Astrocyte (in vitro differentiated cells and primary cell): ENCODE measurements around the gene RGS14. TPM values are rescaled to one million over a fixed set of nuclear protein-coding genes. Genes with fewer than 3 reads are reported as not detected.

Source experiments
- DNase-seq: peaks from one replicate; pipeline ENCODE4 v3.0.0-alpha.2; 2010; ENCODE audit warnings: low read depth
- FAIRE-seq: peaks from 2 replicates; lab custom pipeline; 2011; peaks lifted over from hg19 to GRCh38; lab: Jason Lieb, UNC
- H2AFZ ChIP-seq: 2 replicates; pipeline ENCODE4 v1.6.0; 2012; ENCODE audit warnings: low read depth, low read length, inconsistent platforms
- H3K27ac ChIP-seq: 2 replicates; pipeline ENCODE4 v1.5.1; 2011; ENCODE audit warnings: low read depth, low read length, inconsistent platforms
- H3K27me3 ChIP-seq: 2 replicates; pipeline ENCODE4 v1.6.0; 2011; ENCODE audit warnings: low read length, inconsistent platforms; ENCODE audit not compliant: insufficient read depth
- H3K36me3 ChIP-seq: 2 replicates; pipeline ENCODE4 v1.5.1; 2011; ENCODE audit warnings: low read length, inconsistent platforms; ENCODE audit not compliant: insufficient read depth
- H3K4me1 ChIP-seq: 2 replicates; pipeline ENCODE4 v1.5.1; 2011; ENCODE audit warnings: low read length, inconsistent platforms; ENCODE audit not compliant: insufficient read depth
- H3K4me2 ChIP-seq: 2 replicates; pipeline ENCODE4 v1.6.0; 2012; ENCODE audit warnings: low read length, inconsistent platforms
- H3K4me3 ChIP-seq: 2 replicates; pipeline ENCODE4 v1.5.1; 2011; ENCODE audit warnings: low read depth, mild to moderate bottlenecking, low read length, inconsistent platforms; ENCODE audit not compliant: insufficient read depth
- H3K79me2 ChIP-seq: 2 replicates; pipeline ENCODE4 v1.6.0; 2012; ENCODE audit warnings: mild to moderate bottlenecking, low read length, inconsistent platforms; ENCODE audit not compliant: insufficient read depth
- H3K9ac ChIP-seq: 2 replicates; pipeline ENCODE4 v1.6.0; 2012; ENCODE audit warnings: mild to moderate bottlenecking, low read length, inconsistent platforms
- H3K9me3 ChIP-seq: 2 replicates; pipeline ENCODE4 v1.5.1; 2012; ENCODE audit warnings: low read depth, mild to moderate bottlenecking, low read length, inconsistent platforms; ENCODE audit not compliant: insufficient read depth
- H4K20me1 ChIP-seq: 2 replicates; pipeline ENCODE4 v1.6.0; 2012; ENCODE audit warnings: low read length, inconsistent platforms; ENCODE audit not compliant: insufficient read depth
- H3K27ac Mint-ChIP-seq: one replicate; pipeline ENCODE4 v1.8.0; 2021; ENCODE audit warnings: mild to moderate bottlenecking, mixed read lengths; ENCODE audit not compliant: unreplicated experiment
- H3K27me3 Mint-ChIP-seq: one replicate; pipeline ENCODE4 v1.8.0; 2021; ENCODE audit warnings: low read depth, mixed read lengths; ENCODE audit not compliant: unreplicated experiment
- H3K36me3 Mint-ChIP-seq: one replicate; pipeline ENCODE4 v1.8.0; 2021; ENCODE audit warnings: low read depth, mixed read lengths; ENCODE audit not compliant: unreplicated experiment
- H3K4me1 Mint-ChIP-seq: one replicate; pipeline ENCODE4 v1.8.0; 2021; ENCODE audit warnings: low read depth, mixed read lengths; ENCODE audit not compliant: unreplicated experiment
- H3K4me3 Mint-ChIP-seq: one replicate; pipeline ENCODE4 v1.8.0; 2021; ENCODE audit warnings: mild to moderate bottlenecking, moderate library complexity, mixed read lengths; ENCODE audit not compliant: unreplicated experiment
- H3K9me3 Mint-ChIP-seq: one replicate; pipeline ENCODE4 v1.8.0; 2021; ENCODE audit warnings: mild to moderate bottlenecking, mixed read lengths; ENCODE audit not compliant: unreplicated experiment
- EZH2 ChIP-seq: IDR thresholded peaks from 2 replicates; pipeline ENCODE4 v1.6.1; 2012; ENCODE audit warnings: mild to moderate bottlenecking, low read length, inconsistent platforms; ENCODE audit not compliant: insufficient read depth
- total RNA-seq: library from RNA; stranded (reverse); gene quantifications from 2 replicates; pipeline ENCODE4 v1.2.1, GENCODE V29; 2021
- TF ChIP-seq, protein P1 (sequence below): IDR thresholded peaks from 2 replicates; pipeline ENCODE4 v1.5.1; 2011; ENCODE audit warnings: low read depth, mild to moderate bottlenecking, inconsistent platforms, low read length, moderate library complexity; ENCODE audit not compliant: insufficient read depth

RGS14 gene
- total RNA-seq, 1 donor from 2014 or later, result 7.8 TPM

DNA sequence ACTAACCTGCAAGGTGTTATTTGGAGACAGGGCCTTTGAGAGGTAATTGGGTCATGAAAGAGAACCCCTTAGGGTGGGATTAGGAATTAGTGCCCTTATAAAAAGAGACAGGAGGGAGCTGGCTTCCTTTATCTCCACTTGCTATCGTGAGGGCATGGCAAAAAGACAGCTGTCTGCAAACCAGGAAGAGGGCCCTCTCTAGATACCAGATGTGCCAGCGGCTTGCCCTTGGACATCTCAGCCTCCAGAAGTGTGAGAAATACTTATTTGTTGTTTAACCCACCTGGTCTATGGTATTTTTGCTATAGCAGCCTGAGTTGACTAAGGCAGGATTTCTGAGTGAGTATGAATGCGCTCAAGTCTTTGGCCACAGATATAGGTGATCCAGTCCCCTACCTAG lies 978 bp upstream of the RGS14 start:
- H3K9me3 Mint-ChIP-seq, result peaks cover 6% of the 10 kb centered on the region
- H3K27ac ChIP-seq, result no peak overlapping the region
- H3K4me1 ChIP-seq, result peaks cover 12% of the 10 kb centered on the region
- DNase-seq (no peak), FAIRE-seq (no peak)
- H3K36me3 Mint-ChIP-seq, result peaks cover 4% of the 10 kb centered on the region
- peaks cover 26% of the 10 kb centered on the region for H3K27me3 Mint-ChIP-seq
- no peak overlapping the region for H3K9ac ChIP-seq
- peaks cover 14% of the 10 kb centered on the region for H3K4me1 Mint-ChIP-seq
- no peaks in the 10 kb centered on the region for H3K36me3 ChIP-seq
- no peaks in the 10 kb centered on the region for H3K27me3 ChIP-seq
- H3K4me3 ChIP-seq, result no peak overlapping the region
- H3K9me3 ChIP-seq, result no peaks in the 10 kb centered on the region
- TF ChIP-seq EZH2, result no peak
- TF ChIP-seq, protein P1, sequence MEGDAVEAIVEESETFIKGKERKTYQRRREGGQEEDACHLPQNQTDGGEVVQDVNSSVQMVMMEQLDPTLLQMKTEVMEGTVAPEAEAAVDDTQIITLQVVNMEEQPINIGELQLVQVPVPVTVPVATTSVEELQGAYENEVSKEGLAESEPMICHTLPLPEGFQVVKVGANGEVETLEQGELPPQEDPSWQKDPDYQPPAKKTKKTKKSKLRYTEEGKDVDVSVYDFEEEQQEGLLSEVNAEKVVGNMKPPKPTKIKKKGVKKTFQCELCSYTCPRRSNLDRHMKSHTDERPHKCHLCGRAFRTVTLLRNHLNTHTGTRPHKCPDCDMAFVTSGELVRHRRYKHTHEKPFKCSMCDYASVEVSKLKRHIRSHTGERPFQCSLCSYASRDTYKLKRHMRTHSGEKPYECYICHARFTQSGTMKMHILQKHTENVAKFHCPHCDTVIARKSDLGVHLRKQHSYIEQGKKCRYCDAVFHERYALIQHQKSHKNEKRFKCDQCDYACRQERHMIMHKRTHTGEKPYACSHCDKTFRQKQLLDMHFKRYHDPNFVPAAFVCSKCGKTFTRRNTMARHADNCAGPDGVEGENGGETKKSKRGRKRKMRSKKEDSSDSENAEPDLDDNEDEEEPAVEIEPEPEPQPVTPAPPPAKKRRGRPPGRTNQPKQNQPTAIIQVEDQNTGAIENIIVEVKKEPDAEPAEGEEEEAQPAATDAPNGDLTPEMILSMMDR, result no peak
- H3K4me2 ChIP-seq, result no peak overlapping the region
- H3K4me3 Mint-ChIP-seq, result no peak overlapping the region
- no peaks in the 10 kb centered on the region for H3K79me2 ChIP-seq
- no peaks in the 10 kb centered on the region for H4K20me1 ChIP-seq
- no peak overlapping the region for H2AFZ ChIP-seq
- H3K27ac Mint-ChIP-seq, result peak overlapping the region; percentile 28

DNA sequence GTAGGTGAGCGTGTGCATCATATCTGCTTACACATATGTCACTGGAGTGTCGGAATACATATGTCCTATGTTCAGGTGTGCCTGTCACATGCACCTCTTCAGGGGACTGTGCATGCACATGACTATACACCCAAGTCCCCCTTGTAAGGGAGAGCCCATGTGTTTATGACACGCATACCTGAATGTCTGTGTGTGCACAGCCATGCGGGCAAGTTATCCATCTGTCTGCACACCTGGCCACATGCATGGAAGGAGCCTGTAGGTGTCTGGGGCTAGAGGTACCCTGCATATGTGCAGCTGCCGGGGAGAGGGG lies 622 bp upstream of the RGS14 start:
- TF ChIP-seq, protein P1, result no peak
- no peak for TF ChIP-seq EZH2
- Histone ChIP-seq H3K27ac (no peak overlapping the region), H3K79me2 (no peaks in the 10 kb centered on the region), H3K4me2 (no peak overlapping the region), H4K20me1 (no peaks in the 10 kb centered on the region), H3K36me3 (no peaks in the 10 kb centered on the region), H3K9me3 (no peaks in the 10 kb centered on the region), H2AFZ (no peak overlapping the region), H3K27me3 (no peaks in the 10 kb centered on the region), H3K4me1 (peaks cover 10% of the 10 kb centered on the region), H3K9ac (no peak overlapping the region), H3K4me3 (no peak overlapping the region)
- Mint-ChIP-seq H3K27me3 (peaks cover 30% of the 10 kb centered on the region), H3K27ac (peak overlapping the region; percentile 28), H3K4me1 (peaks cover 14% of the 10 kb centered on the region), H3K36me3 (peaks cover 4% of the 10 kb centered on the region), H3K9me3 (peaks cover 6% of the 10 kb centered on the region), H3K4me3 (peak overlapping the region; percentile 50)
- FAIRE-seq, result no peak
- DNase-seq, result no peak

DNA sequence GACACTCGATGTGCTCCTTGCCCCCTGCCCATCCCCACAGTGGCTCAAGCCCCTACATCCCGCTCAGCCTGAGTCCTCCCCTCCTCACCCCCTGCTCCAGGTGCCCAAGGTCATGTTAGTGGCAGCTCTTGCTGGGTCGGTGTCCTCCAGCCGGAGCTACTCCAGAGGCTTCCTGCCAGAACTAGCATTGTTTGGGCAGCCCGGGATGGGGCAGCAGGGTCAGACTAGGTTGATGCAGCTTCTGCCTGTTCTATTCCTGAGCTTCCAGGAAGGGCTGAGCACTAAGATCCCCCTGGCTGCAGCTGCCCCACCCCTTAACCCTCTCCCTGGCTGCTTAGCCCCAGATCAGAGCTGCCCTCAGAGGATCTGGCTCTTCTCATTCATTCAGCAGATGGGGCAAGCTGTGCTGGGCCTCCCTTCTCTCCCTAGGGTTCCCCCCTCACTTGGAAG lies 671 bp downstream of the RGS14 start:
- peaks cover 11% of the 10 kb centered on the region for H3K4me1 ChIP-seq
- TF ChIP-seq, protein P1, result no peak
- TF ChIP-seq EZH2, result no peak
- H3K36me3 ChIP-seq, result no peaks in the 10 kb centered on the region
- no peaks in the 10 kb centered on the region for H3K9me3 ChIP-seq
- Mint-ChIP-seq H3K4me3 (no peak overlapping the region), H3K9me3 (peaks cover 6% of the 10 kb centered on the region), H3K27me3 (peaks cover 33% of the 10 kb centered on the region), H3K4me1 (peaks cover 14% of the 10 kb centered on the region), H3K27ac (no peak overlapping the region), H3K36me3 (peaks cover 2% of the 10 kb centered on the region)
- H2AFZ ChIP-seq, result no peak overlapping the region
- no peaks in the 10 kb centered on the region for H3K27me3 ChIP-seq
- DNase-seq (no peak), FAIRE-seq (no peak)
- H4K20me1 ChIP-seq, result no peaks in the 10 kb centered on the region
- no peaks in the 10 kb centered on the region for H3K79me2 ChIP-seq
- H3K27ac ChIP-seq, result no peak overlapping the region
- no peak overlapping the region for H3K9ac ChIP-seq
- H3K4me3 ChIP-seq, result no peak overlapping the region
- no peak overlapping the region for H3K4me2 ChIP-seq
